GM19397 (cell line): ENCODE measurements around the gene FBXL16.
"Not testable (repeated sequence)": the region's sequence is repeated elsewhere in the genome, so short reads cannot be mapped to it uniquely, and the experiment has no call there.

Experiments used
- ATAC-seq: cut with Tn5 transposase; IDR thresholded peaks from one replicate; pipeline ENCODE4 v1.9.1; 2021; ENCODE audit warnings: mild to moderate bottlenecking, moderate library complexity; ENCODE audit not compliant: unreplicated experiment

FBXL16 gene

DNA sequence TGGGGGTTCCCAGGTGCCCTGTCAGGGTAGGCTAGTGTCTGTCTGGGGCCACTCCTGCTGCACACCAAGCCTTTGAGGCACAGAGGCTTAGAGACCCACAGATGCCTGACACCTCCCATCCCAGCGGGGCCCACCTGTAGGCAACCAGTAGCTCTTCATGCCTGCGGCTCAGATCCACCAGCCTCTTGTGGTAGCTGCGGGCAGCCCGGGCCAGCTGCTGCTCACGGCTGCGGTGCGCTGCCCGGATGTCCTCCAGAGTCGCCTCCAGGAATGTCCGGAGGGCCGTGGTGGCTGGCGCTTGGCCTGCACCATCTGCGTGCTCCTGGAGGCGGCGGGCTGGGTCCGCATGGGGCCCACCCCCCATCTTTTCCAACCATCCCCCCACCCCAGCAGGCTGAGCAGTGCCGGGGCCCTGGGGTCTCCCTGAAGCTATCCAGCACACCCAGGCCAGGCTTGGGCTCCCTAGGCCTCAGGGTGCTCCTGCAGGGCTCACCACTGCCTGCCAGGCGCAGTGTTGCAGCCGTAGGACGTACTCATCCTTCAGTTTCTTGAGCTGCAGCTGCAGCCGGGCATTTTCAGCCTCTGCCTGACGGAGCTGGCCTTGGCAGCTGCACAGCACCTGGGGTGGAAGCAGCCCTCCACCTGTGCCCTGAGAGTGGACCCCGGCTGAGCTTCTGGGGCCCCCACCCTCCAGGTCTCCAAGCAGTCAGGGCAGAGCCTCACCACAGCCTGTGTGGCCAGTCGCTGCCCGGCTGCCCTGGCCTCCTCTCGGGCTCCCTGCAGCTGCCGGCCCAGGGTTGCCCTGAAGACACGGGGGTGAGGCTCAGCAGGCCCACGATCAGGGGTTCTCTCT is 18.8 kb upstream of the FBXL16 start:
- ATAC-seq, result no peak

DNA sequence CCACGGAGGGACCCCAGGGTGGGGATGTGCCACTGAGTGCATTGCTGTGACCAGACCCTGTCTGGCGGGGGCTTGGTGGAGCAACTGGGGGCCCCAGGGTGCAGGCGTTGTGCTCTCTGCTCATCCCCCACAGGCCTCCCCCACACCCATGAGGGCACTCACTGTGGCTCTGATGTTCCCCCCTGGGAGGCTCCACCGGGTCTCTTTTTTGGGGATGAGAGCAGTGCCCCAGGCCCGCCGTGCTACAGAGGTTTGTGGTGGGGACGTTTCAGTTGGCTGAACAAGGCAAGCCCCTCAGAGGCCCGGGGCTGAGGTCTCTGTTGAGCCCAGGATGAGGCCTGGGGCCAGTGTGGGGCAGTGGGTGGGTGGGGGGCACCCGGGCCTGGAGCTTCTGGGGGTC is 18.1 kb upstream of the FBXL16 start:
- ATAC-seq, result no peak

GRCh38 chr16:722835-723633 is 17.4 kb upstream of the FBXL16 start:
- no peak for ATAC-seq

- no peak for ATAC-seq
Measured at GRCh38 chr16:721765-722540, 16.4 kb upstream of the FBXL16 start.

DNA sequence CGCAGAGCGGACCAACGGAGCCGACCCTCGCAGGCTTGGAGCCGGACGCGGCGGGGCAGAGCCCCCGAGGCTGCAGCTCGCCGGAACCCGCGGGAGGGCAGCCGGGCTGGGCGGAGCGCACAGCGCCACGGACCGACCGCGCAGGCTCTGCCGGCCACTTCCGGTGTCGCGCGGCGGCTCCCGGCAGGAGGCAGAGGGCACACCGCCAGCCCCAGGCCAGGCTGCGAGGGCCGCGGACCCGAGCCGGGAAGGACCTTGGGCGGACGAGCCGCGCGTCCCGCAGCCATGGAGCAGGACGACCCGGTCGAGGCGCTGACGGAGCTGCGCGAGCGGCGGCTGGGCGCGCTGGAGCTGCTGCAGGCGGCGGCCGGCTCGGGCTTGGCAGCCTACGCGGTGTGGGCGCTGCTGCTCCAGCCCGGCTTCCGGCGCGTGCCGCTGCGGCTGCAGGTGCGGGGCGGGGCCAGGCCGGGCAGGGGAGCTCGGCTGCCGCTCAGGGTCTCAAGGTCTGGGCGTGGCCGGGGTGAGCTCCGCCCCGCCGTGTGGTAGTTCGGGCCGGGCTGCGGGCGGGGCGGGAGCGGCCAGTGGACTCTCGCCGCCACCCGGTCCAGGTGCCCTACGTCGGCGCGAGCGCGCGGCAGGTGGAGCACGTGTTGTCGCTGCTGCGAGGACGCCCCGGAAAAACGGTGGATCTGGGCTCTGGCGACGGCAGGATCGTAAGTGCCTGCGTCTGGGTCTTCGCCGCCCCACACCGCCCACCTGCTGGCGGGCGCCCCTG is 15.6 kb upstream of the FBXL16 start, which contains the start of gene ANTKMT:
ANTKMT (plus strand) TSS at position 157 of the 775 bp plus-strand sequence; CDS start at position 286, 129 bp downstream.
- ATAC-seq, result peak; percentile 69

DNA sequence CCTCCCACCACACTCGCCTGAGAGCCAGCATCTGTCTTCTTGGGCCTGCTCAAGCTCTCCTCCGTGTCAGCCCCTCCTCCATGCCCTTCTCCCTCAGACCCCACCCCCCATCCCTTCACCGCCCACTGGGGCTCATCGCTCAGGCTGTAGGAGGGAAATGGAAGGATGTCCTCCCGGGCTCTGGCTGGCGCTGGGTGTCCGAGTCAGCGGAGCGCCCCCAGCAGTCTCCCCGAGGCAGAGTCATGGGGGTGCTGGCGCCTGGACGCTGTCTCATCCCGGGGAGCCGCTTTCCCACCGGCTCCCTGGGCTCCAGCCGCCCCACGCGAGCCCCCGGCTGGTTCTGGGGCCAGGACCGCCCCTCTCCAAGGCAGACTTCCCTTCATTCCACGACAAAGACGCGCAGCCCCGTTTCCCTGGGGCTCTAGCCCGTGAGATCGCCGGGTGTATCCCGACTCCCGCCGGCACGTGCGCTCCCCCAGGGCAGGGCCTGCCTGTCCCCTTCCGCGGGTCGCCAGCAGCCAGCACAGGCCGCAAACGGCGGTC is 14.9 kb upstream of the FBXL16 start:
- peak; percentile 8 for ATAC-seq

DNA sequence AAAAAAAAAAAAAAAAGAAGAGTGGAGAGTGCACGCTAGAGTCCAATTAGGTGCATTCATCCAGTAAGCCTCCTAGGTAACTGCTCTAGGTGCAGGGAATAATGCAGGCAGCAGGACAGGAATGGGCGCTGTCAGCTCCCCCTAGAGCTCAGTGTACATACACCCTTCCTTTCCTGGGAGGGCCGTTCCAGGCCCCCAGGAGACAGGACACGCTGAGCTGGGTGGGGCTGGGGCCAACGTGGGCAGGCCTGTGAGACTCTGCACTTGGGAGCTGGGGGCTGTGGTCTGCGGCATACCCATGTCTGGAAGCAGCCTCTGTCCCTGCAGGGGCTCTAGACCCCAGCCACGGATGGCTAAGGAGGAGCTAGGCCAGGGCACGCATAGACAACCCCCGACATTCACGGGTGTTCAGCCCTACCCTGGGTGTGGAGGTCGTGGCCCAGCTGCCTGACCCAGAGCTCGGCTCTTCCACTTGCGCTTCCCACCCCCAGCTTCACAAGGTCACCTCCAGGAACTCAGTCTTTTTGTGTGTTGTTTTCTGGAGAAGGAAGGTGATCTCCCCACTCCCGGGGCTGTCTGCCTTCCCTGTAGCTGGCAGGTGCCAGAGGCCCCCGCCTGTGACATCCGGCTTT is 14.3 kb upstream of the FBXL16 start:
- no peak for ATAC-seq

GRCh38 chr16:718922-719321 is 13.3 kb upstream of the FBXL16 start:
- ATAC-seq, result no peak

DNA sequence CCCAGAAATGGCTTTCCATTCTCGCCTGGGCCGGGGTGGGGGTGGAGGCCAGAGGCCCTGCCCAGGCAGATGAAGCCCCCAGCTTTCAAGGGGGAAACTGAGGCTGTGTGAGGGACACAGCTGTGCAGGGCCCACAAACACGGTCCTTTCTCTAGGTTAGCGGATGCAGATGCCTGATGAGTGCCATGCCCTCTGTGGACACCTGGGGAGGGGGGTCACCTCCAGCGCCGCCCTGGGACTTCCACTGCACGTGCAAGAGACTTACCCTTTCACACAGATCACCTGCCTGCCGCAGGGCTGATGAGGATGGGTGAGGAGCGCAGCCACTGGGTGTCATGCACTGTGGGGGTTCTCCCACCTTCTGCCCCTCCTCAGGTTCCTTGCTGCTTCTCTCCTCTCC is 12.8 kb upstream of the FBXL16 start:
- ATAC-seq, result no peak

- ATAC-seq, result no peak
Measured at GRCh38 chr16:717450-718245, 12.0 kb upstream of the FBXL16 start.

DNA sequence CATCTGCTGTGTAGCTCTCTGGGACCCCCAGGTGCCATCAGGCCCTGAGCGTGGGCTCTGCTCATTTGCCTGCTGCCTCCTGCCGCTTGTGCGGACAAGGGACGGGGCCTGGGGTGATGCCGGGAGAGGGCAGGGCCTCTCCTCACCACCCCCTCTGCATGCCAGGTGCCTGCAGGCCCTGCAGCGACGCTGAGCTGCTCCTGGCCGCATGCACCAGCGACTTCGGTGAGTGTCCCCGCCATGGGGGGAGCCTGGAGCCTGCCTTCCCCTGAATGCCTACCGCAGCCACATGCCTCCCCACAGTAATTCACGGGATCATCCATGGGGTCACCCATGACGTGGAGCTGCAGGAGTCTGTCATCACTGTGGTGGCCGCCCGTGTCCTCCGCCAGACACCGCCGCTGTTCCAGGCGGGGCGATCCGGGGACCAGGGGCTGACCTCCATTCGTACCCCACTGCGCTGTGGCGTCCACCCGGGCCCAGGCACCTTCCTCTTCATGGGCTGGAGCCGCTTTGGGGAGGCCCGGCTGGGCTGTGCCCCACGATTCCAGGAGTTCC is 11.2 kb upstream of the FBXL16 start:
- ATAC-seq, result no peak

DNA sequence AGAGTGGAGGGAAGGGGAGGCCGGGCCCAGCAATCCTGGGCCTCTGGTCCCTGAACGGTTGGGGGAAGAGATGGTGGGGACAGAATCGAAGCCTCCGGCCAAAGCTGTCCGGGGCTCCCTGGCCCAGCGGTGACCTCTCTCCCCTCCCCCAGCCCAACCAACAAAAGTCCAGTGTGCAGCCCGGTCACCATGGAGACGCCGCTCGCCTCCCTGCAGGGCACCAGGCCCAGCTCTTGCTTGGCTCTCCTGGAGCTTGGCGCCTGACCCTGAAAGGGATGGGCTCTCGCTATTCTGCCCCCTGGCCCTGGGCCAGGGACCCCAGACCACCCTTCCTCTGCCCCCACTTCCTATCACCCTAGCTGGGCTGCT is 10.6 kb upstream of the FBXL16 start:
- no peak for ATAC-seq

- peak; percentile 26 for ATAC-seq
Measured at GRCh38 chr16:715477-716199, 10.0 kb upstream of the FBXL16 start.

GRCh38 chr16:714558-715476 is 9.2 kb upstream of the FBXL16 start, which contains the start of gene METRN:
Gene METRN (plus strand): TSS chr16:715118. CDS start chr16:715290, 172 bp downstream.
- peak; percentile 71 for ATAC-seq

DNA sequence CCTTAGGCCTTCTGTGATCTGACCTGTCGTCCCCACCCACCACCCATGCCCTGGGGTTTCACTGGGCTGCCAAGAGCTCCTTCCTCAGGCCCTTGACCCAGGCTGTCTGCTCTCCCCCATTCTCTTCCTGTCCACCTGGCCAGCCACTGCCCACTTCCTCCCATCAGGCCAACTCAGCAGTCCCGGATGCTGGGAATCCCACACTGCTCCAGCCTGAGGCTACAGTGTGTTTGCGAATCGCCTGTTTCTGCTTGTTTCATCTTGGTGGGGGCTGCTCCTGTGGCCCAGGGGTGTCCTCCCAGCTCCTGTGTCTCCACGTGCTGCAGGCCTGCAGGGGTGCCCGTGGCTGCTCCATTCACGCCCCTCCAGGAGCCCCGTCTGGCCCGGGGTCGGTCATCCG is 8.5 kb upstream of the FBXL16 start:
- no peak for ATAC-seq

DNA sequence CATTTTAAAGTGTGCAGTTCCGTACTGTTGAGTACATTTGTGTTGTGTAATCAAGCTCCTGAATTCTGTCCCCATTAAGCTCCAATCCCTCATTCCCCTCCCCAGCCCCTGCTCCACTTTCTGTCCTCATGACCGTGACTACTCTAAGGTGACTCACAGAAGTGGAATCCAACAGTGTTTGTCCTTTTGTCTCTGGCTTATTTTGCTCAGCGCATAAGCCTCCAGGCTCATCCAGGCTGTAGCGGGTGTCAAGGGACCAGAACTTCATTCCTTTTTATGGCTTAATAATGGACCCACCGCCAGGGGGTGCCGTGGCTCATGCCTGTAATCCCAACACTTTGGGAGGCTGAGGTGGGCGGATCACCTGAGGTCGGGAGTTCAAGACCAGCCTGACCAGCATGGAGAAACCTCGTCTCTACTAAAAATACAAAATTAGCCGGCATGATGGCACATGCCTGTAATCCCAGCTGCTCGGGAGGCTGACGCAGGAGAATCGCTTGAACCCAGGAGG is 7.2 kb upstream of the FBXL16 start:
- ATAC-seq, result not testable (repeated sequence)
